ENCODE data around the gene HSD3B1.
A peak's percentile ranks its signal among the peaks of the same experiment; 100 is the strongest.

Gene HSD3B1
- total RNA-seq, result 0 to 0.11 (median 0) reads per million in 18 experiments

- DNase-seq, result no peak
Measured at GRCh38 chr1:119506941-119507340, at the start of gene HSD3B1. Gene HSD3B1 (plus strand): TSS chr1:119507210. CDS start chr1:119507477, 267 bp downstream.

GRCh38 chr1:119462964-119463363, 44.0 kb upstream of the HSD3B1 start:
- no peak for DNase-seq

GRCh38 chr1:119463569-119463968, 43.4 kb upstream of the HSD3B1 start:
- no peak for DNase-seq

GRCh38 chr1:119466445-119466844, 40.6 kb upstream of the HSD3B1 start:
- DNase-seq, result no peak

DNA sequence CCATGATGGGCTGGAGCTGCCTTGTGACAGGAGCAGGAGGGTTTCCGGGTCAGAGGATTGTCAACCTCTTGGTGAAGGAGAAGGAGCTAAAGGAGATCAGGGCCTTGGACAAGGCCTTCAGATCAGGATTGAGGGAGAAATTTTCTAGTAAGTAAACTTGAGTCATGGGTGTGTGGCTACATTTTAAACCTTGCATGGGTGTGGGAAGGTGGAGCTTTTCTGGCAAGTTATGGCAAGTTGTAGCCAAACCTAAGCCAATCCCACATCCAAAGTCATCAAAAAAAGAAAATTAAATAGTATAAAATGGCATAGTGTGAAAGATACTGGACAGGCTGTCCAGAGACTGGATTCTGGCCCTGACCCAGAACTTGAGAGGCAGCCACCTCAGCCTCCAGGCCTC, 39.8 kb upstream of the HSD3B1 start:
- DNase-seq, result no peak

GRCh38 chr1:119467857-119468668, 38.9 kb upstream of the HSD3B1 start:
- DNase-seq, result no peak

DNA sequence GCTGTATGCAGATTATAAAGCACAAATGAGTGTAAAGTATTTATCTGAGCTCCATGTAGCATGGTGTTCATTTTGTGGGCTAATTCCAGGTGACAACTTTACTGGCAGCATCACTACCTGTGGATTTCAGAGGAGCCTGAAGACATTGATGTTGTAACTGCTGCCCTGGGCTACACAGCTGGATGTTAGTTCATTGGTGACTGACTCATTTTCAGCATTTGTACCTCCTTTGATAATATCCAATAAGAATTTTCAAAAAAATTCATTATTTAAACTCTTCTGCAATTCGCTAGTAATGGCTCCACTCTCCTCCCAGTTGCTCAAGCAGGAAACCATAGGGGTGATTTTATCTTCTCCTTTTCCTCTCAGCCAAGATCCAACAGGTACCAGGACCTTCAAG, 37.3 kb upstream of the HSD3B1 start:
- DNase-seq, result no peak

DNA sequence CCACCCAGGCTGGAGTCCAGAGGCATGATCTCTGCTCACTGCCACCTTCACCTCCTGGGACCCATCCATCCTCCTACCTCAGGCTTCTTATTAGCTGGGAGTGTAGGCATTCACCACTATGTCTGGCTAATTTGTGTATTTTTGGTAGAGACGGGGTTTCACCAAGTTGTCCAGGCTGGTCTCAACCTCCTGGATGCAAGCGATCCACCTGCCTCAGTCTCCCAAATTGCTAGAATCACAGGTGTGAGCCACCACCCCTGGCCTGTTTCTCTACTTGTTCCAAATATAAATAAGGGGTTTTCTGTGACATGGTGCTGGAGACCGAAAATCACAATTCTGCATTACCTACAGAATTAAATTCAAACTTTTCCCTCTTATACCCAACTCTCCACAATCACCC, 36.6 kb upstream of the HSD3B1 start:
- DNase-seq, result no peak

DNA sequence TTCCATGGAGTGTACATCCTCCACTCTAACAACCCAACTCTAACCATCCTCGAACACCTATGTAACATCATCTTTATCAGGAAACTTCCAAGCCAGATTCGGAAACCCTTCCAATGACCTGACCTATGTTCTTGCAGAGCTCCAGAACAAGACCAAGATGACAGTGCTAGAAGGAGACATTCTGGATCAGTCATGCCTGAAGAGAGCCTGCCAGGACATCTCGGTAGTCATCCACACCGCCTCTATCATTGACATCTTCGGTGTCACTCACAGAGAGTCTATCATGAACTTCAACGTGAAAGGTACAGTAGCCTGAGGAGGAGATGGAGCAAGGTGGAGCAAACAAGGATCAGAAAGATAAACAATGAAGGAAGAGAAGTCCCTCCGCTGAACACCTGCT, 36.1 kb upstream of the HSD3B1 start:
- DNase-seq, result no peak

- DNase-seq, result no peak
Measured at GRCh38 chr1:119471566-119471965, 35.4 kb upstream of the HSD3B1 start.

GRCh38 chr1:119472080-119472818, 34.8 kb upstream of the HSD3B1 start:
- DNase-seq, result no peak

- no peak for DNase-seq
Measured at GRCh38 chr1:119472819-119473175, 34.2 kb upstream of the HSD3B1 start.

GRCh38 chr1:119475866-119476439, 31.1 kb upstream of the HSD3B1 start:
- DNase-seq, result peak in 1 of 2 donors; percentile 30

DNA sequence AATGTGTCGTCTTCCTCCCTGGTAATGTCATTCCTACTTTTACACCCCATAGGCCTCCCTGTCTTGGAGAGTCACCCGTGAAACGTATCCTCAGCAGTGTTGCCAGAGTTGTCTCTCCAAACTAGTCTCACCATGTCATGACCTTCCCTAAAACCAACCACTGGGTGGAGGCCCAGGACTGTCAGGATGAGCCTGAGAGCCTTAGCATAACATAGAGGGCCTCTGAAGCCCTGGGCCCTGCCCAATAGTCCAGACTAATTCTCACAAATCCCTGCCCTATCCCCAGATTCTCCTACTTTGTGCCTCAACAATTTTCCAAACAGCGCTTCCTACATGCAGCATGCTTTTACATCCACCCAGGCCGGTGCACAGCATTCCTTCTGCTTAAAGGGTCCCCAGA, 29.3 kb upstream of the HSD3B1 start:
- DNase-seq, result no peak

- no peak for DNase-seq
Measured at GRCh38 chr1:119480175-119480574, 26.8 kb upstream of the HSD3B1 start.

DNA sequence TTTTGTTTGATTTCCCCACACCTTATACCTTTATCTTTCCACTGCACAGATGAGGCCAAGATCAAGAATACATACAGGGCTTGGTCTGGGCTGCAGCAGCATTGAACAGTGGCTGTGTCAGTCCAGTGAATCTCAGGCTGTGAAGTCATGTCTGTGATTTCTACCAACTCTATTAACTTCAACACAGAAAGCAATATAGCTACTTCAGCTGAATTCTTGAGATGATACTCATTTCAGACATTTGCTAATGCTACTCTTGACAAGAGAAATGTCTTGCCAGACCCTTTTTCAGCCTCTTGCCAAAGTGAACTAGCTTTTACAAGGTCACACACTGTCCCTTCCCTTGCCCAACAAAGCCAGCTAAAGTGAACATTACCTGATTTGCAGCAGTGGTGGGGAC, 25.1 kb upstream of the HSD3B1 start:
- DNase-seq, result no peak

DNA sequence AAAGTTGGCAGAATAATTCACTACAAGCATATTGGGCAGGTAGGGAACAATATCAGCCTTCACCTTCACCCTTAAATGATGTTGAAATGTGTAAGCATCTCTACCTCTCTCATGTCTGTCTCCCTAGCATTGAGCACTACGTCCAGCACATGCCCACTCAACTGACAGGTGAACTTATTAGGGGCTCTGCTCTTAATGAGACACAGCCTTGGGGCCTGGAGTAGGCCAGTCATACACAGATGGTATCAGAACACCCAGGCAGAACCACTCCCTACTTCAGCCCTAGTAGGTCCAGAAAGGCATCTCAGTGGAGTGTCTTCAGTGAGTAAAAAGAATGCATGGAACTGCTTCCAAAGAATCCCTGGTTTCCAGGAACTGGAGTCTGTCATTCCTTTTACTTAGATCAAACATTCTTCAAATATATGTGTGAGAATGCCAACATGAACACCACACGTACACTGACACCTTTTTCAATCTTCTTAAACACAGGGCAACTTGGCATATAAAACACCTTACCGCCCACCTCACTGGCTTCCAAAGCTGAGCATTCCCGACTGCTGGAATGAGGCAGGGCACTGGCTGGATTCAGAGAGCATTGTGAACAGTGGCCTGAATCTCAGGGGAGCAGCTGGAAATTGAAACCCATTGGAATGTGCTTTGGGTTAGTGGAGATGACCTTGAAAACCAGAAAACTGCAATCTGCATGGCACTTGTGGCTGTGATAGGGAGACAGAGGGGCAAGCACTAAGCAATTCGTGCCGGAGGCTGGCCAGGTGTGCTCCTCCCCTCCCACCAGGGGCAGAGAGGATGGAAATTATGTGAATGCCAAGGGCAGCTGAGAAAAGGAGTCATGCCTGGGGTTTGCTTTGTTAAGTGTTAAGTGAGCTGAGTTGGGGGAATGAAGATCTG, 24.2 kb upstream of the HSD3B1 start:
- DNase-seq, result no peak

- no peak for DNase-seq
Measured at GRCh38 chr1:119483441-119484200, 23.4 kb upstream of the HSD3B1 start.

DNA sequence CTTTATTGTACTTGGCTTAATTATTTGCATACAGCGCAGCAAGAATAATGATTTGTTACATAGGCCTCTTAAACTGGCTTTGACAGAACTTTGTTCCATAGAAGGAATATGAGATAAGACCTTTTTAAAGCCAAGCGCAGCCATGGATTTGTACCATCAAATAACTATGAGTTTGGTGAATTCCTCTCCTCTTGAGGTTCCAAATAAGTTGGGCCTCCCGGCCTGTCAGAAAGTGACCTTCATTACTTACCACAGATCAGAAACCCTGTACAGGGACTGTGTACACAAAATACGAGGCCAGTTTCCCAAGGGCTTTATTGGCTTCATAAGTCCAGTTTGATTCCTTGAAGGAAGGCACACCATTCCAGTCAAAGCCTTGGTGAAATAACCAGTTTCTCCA, 21.8 kb upstream of the HSD3B1 start:
- no peak for DNase-seq

- no peak for DNase-seq
Measured at GRCh38 chr1:119488216-119488615, 18.8 kb upstream of the HSD3B1 start.

DNA sequence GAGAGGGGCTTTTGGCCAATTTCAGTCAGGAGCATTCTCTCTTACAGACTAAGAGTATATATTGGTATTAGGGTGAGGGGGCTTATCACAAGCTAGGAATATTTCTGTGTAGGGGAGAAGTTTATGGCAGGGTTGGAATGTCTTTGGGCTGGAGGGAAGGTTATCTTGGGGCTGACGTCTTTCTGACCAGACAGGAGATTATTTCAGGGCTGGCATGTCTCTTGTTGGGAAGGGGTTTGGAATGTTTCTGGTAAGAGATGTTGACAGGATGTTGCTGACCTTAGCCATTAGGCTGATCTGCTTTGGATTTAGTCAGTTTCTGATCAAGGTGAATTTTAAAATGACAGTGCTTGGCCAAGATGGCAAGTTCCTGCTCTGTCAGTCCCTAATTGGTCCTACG, 17.8 kb upstream of the HSD3B1 start:
- DNase-seq, result no peak

DNA sequence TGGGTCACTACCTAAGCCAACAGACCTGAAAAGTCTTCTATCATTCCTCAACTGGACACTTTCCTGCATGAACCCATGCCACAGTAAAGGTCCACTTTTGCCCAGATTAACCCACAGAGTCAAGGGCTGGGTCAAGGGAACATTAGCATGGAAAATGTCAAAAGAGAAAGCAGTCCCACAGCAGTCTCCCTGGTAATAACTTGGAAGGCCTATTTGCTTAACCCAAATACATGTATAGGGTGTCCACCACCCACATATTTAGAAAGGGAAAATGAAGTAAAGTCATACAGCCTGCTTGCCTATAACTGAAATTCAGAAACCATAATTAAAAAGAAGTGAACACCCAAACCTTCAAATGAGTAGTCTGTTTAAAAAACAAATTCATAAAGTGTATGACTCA, 16.1 kb upstream of the HSD3B1 start:
- DNase-seq, result no peak

All from inflammatory macrophage (primary cell).